Aorta (tissue), 5 donors: ENCODE data around the gene TXNL4A. TPM values are rescaled to one million over a fixed set of nuclear protein-coding genes. Genes with fewer than 3 reads are reported as not detected.

Experiments used
- ATAC-seq: fragments of 200-7000 bp; cut with Tn5 transposase; one replicate; pipeline ENCODE4 v1.9.1; 2022; ENCODE audit warnings: moderate library complexity; ENCODE audit not compliant: low FRiP score
- DNase-seq, 2 donors: peaks; one replicate each; pipeline ENCODE4 v3.0.0-alpha.2; 2020
- H3K27ac ChIP-seq, 2 donors: one replicate each; pipeline ENCODE4 v1.5.1; 2013; ENCODE audit warnings: low read length in 2 of 2, mild to moderate bottlenecking in 2 of 2, moderate library complexity in 2 of 2, control low read depth in 1 of 2, inconsistent platforms in 1 of 2, low read depth in 1 of 2
- H3K27me3 ChIP-seq, 2 donors: one replicate each; pipeline ENCODE4 v1.6.1; 2013; ENCODE audit warnings: control low read depth in 1 of 2, low read length in 1 of 2, mild to moderate bottlenecking in 1 of 2, moderate library complexity in 1 of 2; ENCODE audit not compliant: insufficient read depth in 2 of 2, control insufficient read depth in 1 of 2
- H3K36me3 ChIP-seq, 2 donors: one replicate each; pipeline ENCODE4 v1.6.1; 2013; ENCODE audit warnings: control low read depth in 1 of 2, low read length in 1 of 2, mild to moderate bottlenecking in 1 of 2; ENCODE audit not compliant: insufficient read depth in 2 of 2, control insufficient read depth in 1 of 2
- H3K4me1 ChIP-seq, 2 donors: one replicate each; pipeline ENCODE4 v1.6.1; 2013; ENCODE audit warnings: low read length in 2 of 2, control low read depth in 1 of 2, mild to moderate bottlenecking in 1 of 2, moderate library complexity in 1 of 2; ENCODE audit not compliant: insufficient read depth in 2 of 2, control insufficient read depth in 1 of 2
- H3K4me3 ChIP-seq, 2 donors: one replicate each; pipeline ENCODE4 v1.5.1; 2013; ENCODE audit warnings: low read length in 2 of 2, control low read depth in 1 of 2, mild to moderate bottlenecking in 1 of 2
- H3K9me3 ChIP-seq: one replicate; pipeline ENCODE4 v1.6.1; 2013; ENCODE audit warnings: mild to moderate bottlenecking, low read length; ENCODE audit not compliant: control insufficient read depth
- WGBS, 2 donors: extraction: QIAGEN DNeasy Blood & Tissue Kit; methylation state at CpG; one replicate each; pipeline ENCODE4 v1.1.7; 2013; 5-methylcytosine and 5-hydroxymethylcytosine counted together
- intact Hi-C, 2 donors: fragments of 100-400 bp; cut with DNase I; formaldehyde crosslinking; loops; one replicate each; pipeline versions ENCODE4 v1.14.2 to v1.15.0; 2022
- polyA plus RNA-seq, 2 donors: library from polyadenylated mRNA; stranded (reverse); fragments of 200-250 nt; gene quantifications; one replicate each; pipeline ENCODE4 v1.2.3, GENCODE V29; 2013
- total RNA-seq, 2 donors: library from RNA; stranded (reverse); fragmentation: NEBNext Ultra II Directional; extraction: Animal tissue kit (Norgen Biotek cat#: 25700); gene quantifications; one replicate each; pipeline ENCODE4 v1.2.1, GENCODE V29; 2021
- donor health status: healthy with polysubstance abuse.
- donor health status: Bipolar disorder and iron deficiency.
- donor health status: DM: no; HTN: no; CAD: no.
- donor health status: DM: no; HTN: no; CAD: no.
- donor health status: DM: yes; HTN: yes; CAD: no.

Gene TXNL4A
- total and polyA plus RNA-seq, 4 donors, result 69.5 to 109 (median 71.9) TPM

DNA sequence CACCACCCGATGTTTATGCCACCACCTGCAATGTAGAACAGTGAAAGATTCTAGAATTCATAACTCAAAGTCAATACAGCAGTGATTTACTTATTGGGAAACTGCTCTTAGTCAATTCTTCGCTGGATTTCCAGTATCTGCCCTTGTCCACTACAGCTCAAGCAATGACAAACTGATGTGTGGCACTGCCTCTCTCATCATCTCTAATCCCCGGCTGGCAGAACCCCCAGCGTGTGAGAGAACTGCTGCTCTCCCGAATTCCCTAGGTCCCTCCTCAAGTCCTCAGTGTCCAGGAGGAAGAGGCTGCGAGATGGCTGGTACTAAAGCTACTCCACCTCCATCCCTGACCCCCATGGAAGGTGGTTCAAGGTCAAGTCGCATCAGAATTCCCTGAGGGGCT is 1.6 kb downstream of the TXNL4A start:
- no peaks in the 10 kb centered on the region for H3K9me3 ChIP-seq
- no peak for DNase-seq
- H3K4me3 ChIP-seq, result no peak overlapping the region
- no peak for ATAC-seq
- H3K27me3 ChIP-seq, result no peaks in the 10 kb centered on the region
- 39 to 47% methylated on average over 7 of the region's 7 CpGs for WGBS, 2 donors
- H3K27ac ChIP-seq, result no peak overlapping the region
- H3K4me1 ChIP-seq, result no peaks in the 10 kb centered on the region
- no peaks in the 10 kb centered on the region for H3K36me3 ChIP-seq
- intact Hi-C loops, result loop anchor here (5.0 to 10.0 kb wide), 4 partner anchors 34 to 121 kb away; partner anchors contain the start of genes ADNP2 (in 2 of the 2), RBFA (in 1 of the 2) and SLC66A2 (in 1 of the 2)

DNA sequence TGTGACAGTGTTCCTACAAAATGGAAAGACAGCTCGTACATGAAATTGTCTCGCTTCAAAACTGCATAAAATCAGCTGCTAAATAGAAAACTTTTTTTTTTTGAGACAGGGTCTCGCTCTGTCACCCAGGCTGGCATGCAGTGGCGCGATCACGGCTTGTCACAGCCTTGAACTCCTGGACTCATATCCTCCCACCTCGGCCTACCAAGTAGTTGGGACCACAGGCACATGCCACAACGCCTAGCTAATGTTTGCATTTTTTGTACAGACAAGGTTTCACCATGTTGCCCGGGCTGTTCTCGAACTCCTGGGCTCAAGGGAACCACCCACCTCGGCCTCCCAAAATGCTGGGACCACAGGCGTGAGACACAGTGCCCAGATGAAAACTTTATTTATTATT is 3.2 kb downstream of the TXNL4A start:
- H3K4me3 ChIP-seq, result no peak overlapping the region
- intact Hi-C loops, result loop anchor here (5.0 to 10.0 kb wide), 4 partner anchors 33 to 122 kb away; partner anchors contain the start of genes ADNP2 (in 2 of the 2), RBFA (in 1 of the 2) and SLC66A2 (in 1 of the 2)
- DNase-seq, result no peak
- H3K27me3 ChIP-seq, result no peaks in the 10 kb centered on the region
- ATAC-seq, result no peak
- H3K9me3 ChIP-seq, result no peaks in the 10 kb centered on the region
- 85 to 86% methylated on average over 12 of the region's 12 CpGs for WGBS, 2 donors
- no peak overlapping the region for H3K27ac ChIP-seq
- H3K36me3 ChIP-seq, result no peaks in the 10 kb centered on the region
- no peaks in the 10 kb centered on the region for H3K4me1 ChIP-seq

DNA sequence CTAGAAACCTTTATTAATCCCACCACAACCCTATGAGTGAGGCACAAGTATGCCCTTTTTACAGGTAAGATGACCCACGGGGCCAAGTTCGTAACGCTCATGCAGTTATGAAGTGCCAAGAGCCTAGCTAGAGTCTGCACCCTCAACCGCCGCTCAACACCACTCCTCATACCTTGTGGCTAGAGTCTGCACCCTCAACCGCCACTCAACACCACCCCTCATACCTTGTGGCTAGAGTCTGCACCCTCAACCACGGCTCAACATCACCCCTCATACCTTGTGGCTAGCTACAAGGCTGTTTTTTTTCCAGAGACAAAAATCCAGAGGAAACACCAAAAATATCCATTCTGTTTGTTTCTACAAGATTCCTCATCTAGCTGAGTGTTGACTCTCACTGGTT is 4.6 kb downstream of the TXNL4A start:
- intact Hi-C loops, result loop anchor here in 1 of 2 donors (10.0 kb wide), 1 partner anchor 121 kb away; the partner anchor contains the start of gene ADNP2
- no peaks in the 10 kb centered on the region for H3K27me3 ChIP-seq
- 93 to 94% methylated on average over 7 of the region's 7 CpGs for WGBS, 2 donors
- DNase-seq (no peak), ATAC-seq (no peak)
- H3K36me3 ChIP-seq, result no peaks in the 10 kb centered on the region
- H3K4me1 ChIP-seq, result no peaks in the 10 kb centered on the region
- no peak overlapping the region for H3K27ac ChIP-seq
- H3K9me3 ChIP-seq, result no peaks in the 10 kb centered on the region
- no peak overlapping the region for H3K4me3 ChIP-seq

- Histone ChIP-seq H3K9me3 (no peaks in the 10 kb centered on the region), H3K27ac (no peak overlapping the region), H3K4me1 (no peaks in the 10 kb centered on the region), H3K4me3 (no peak overlapping the region), H3K36me3 (no peaks in the 10 kb centered on the region), H3K27me3 (no peaks in the 10 kb centered on the region)
- DNase-seq (no peak), ATAC-seq (no peak)
- intact Hi-C loops, result loop anchor here in 1 of 2 donors (10.0 kb wide), 1 partner anchor 122 kb away; the partner anchor contains the start of gene ADNP2
- 58 to 59% methylated on average over 4 of the region's 4 CpGs for WGBS, 2 donors
These were observed 5.1 kb downstream of the TXNL4A start for GRCh38 chr18:79983253-79983652.

DNA sequence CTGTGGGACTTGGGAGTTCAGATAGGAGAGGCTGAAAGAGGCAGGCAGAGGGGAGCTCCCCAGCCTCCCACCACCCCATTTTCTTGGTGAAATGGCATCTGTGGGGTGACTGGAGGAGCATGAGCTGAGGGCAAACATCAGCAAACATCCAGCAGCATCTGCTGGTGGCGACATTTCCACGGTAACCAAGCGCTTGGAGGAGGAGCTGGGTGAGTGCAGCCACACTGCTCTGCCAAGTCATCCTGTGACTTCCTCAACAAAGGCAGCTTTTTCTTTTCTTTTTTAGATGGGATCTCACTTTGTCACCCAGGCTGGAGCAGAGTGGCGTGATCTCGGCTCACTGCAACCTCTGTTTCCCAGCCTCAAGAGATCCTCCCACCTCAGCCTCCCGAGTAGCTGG is 5.6 kb downstream of the TXNL4A start:
- Histone ChIP-seq H3K4me3 (no peak overlapping the region), H3K36me3 (no peaks in the 10 kb centered on the region), H3K27ac (no peak overlapping the region), H3K27me3 (no peaks in the 10 kb centered on the region), H3K9me3 (no peaks in the 10 kb centered on the region), H3K4me1 (peaks cover 0 to 3% of the 10 kb centered on the region in 2 donors)
- ATAC-seq, result no peak
- intact Hi-C loops, result loop anchor here in 1 of 2 donors (10.0 kb wide), 1 partner anchor 122 kb away; the partner anchor contains the start of gene ADNP2
- DNase-seq, result no peak
- WGBS, 2 donors, result 92 to 93% methylated on average over 6 of the region's 6 CpGs

- Histone ChIP-seq H3K36me3 (no peaks in the 10 kb centered on the region), H3K4me3 (no peak overlapping the region), H3K27me3 (no peaks in the 10 kb centered on the region), H3K9me3 (no peaks in the 10 kb centered on the region), H3K4me1 (peaks cover 0 to 4% of the 10 kb centered on the region in 2 donors), H3K27ac (no peak overlapping the region)
- no peak for ATAC-seq
- WGBS, 2 donors, result 82% methylated on average over 13 of the region's 13 CpGs
- intact Hi-C loops, result loop anchor here in 1 of 2 donors (10.0 kb wide), 1 partner anchor 124 kb away; the partner anchor contains the start of gene ADNP2
- DNase-seq, result no peak
These were observed 7.8 kb downstream of the TXNL4A start for GRCh38 chr18:79980585-79980984.

DNA sequence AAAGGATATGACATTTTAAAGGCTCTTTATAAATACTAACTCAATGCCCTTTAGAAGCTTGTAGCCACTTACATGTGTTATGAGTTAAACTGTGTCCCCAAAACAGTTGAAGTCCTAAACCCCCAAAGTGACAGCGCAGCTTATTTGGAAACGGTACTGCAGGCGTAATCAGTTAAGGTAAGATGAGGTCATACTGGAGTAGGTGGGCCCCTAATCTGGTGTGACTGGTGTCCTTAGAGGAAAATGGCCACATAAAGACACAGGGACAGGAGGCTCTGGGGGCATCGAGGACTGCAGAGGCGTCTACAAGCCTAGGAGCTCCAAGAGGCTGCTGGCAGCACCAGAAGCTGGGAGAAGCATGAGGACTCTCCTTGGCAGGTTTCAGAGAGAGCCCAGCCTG is 8.5 kb downstream of the TXNL4A start:
- Histone ChIP-seq H3K27me3 (no peaks in the 10 kb centered on the region), H3K4me1 (peaks cover 0 to 4% of the 10 kb centered on the region in 2 donors), H3K36me3 (peaks cover 0 to 2% of the 10 kb centered on the region in 2 donors), H3K4me3 (no peak overlapping the region), H3K27ac (no peak overlapping the region), H3K9me3 (no peaks in the 10 kb centered on the region)
- 87% methylated on average over 5 of the region's 5 CpGs for WGBS, 2 donors
- intact Hi-C loops, result loop anchor here in 1 of 2 donors (10.0 kb wide), 1 partner anchor 125 kb away; the partner anchor contains the start of gene ADNP2
- DNase-seq, result no peak
- no peak for ATAC-seq

DNA sequence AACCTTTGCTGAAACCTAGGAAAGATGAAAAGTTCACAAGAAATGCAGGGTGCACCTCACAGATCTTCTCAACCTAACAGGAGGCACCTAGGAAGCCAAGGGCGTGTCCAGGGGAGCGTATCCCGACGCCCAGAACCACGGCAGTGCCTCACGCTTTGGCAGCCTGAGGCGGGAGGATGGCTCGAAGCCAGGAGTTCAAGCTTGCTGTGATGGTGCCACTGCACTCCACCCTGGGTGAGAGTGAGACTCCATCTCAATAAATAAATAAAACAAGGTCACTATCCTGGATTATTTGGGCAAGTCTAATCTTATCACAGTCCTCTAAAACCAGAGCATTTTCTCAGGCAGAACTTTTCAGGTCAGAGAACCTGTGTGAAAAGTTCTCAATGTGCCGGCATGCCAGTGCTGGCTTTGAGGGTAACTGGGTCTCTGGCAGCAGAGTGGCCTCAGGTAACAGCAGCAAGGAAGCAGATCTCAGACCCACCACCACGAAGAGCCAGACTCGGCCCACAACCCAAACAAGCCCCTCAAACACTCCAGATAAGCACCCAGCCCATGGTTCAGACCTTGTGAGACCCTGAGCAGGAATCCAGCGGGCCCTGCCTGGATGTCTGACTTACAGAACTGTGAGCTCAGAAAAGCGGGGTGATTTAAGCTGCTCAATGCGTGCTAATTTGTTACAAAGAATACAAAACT is 12.2 kb downstream of the TXNL4A start:
- H3K36me3 ChIP-seq, result peaks cover 0 to 2% of the 10 kb centered on the region in 2 donors

DNA sequence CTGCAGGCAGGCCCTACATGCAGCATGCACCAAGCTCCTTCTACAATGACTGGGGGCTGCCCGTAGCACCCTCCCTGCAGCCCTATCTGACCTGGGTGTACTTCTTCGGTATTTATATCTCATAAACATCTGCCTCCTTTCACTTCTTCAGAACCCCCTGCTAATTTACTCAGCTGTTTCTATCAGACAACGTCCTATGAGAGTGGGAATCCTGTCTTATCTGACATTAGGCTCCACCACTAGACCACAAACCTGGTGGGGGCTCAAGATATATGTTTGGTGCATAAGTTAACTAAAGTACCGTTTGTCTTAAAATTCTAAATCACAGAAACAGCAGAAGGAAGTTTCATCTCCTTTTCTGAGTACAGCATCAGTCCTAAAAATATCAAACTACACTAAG is 13.3 kb downstream of the TXNL4A start:
- Histone ChIP-seq H3K4me3 (no peak overlapping the region), H3K27me3 (no peaks in the 10 kb centered on the region), H3K9me3 (no peaks in the 10 kb centered on the region), H3K4me1 (peaks cover 0 to 4% of the 10 kb centered on the region in 2 donors), H3K27ac (no peak overlapping the region), H3K36me3 (peaks cover 0 to 2% of the 10 kb centered on the region in 2 donors)
- 84 to 90% methylated on average over 4 of the region's 4 CpGs for WGBS, 2 donors
- no peak for DNase-seq
- ATAC-seq, result no peak
- intact Hi-C loops, result no loop called here

More for the DNA sequence above, 12.2 kb downstream of the TXNL4A start:
- H3K27me3 ChIP-seq, result no peaks in the 10 kb centered on the region
- H3K9me3 ChIP-seq, result no peaks in the 10 kb centered on the region
- ATAC-seq (no peak), DNase-seq (no peak)
- H3K27ac ChIP-seq, result no peak overlapping the region
- intact Hi-C loops, result no loop called here
- no peak overlapping the region for H3K4me3 ChIP-seq
- peaks cover 0 to 4% of the 10 kb centered on the region in 2 donors for H3K4me1 ChIP-seq
- 68 to 79% methylated on average over 14 of the region's 14 CpGs for WGBS, 2 donors
